K562 (cell line): ENCODE data around the gene GNB5. TPM values are rescaled to one million over a fixed set of nuclear protein-coding genes. Genes with fewer than 3 reads are reported as not detected.

Experiments used
- ATAC-seq: fragments of 200-7000 bp; cut with Tn5 transposase; 3 replicates; pipeline ENCODE4 v1.9.1; 2020; ENCODE audit warnings: moderate library complexity
- BruUV-seq: library from RNA; stranded (reverse); fragments of 400-500 nt; replicated peaks from 2 replicates; lab custom pipeline; 2021; lab: Mats Ljungman, UMichigan
- CTCF ChIA-PET: fragments of 300-600 bp; formaldehyde crosslinking; extraction: SDS; loops from one replicate; lab custom pipeline; 2021; ENCODE audit warnings: low intra/inter-chr PET ratio; lab: Yijun Ruan, JAX
- POLR2A ChIA-PET: fragments of 300-600, 350-650 bp; sonication (Branson Sonifier 250); formaldehyde crosslinking; extraction: SDS; loops from one replicate; lab custom pipeline; 2021; ENCODE audit warnings: antibody characterized with exemption, inconsistent platforms; lab: Yijun Ruan, JAX
- DNase-seq, 4 experiments: peaks; one replicate each; pipeline versions ENCODE4 v3.0.0 to v3.0.0-alpha.2; 2011 to 2018; ENCODE audit warnings: low spot score in 3 of 4, mixed read lengths in 3 of 4; ENCODE audit errors: extremely low read depth in 1 of 4
- FAIRE-seq: peaks from 2 replicates; lab custom pipeline; 2011; peaks lifted over from hg19 to GRCh38; lab: Jason Lieb, UNC
- H2AFZ ChIP-seq: 2 replicates; pipeline ENCODE4 v1.6.0; 2011; ENCODE audit warnings: low read depth, low read length, control low read depth, inconsistent platforms
- H3K27ac ChIP-seq: fragments of 200-600 bp; 3 replicates; pipeline ENCODE4 v1.8.0; 2011; ENCODE audit warnings: low read depth, mild to moderate bottlenecking, control low read depth, inconsistent platforms, low read length, moderate library complexity, mixed read lengths; ENCODE audit errors: extremely low read depth
- H3K27me3 ChIP-seq, 2 experiments: fragments of 300-600 bp in 1 of 2; 2 replicates in 1 of 2; 3 replicates in 1 of 2; pipeline versions ENCODE4 v1.6.0 to v1.8.0; 2011; ENCODE audit warnings: inconsistent platforms in 2 of 2, low read length in 2 of 2, mild to moderate bottlenecking in 1 of 2, mixed read lengths in 1 of 2, moderate library complexity in 1 of 2; ENCODE audit not compliant: control insufficient read depth in 2 of 2, insufficient read depth in 2 of 2
- H3K36me3 ChIP-seq: fragments of 300-600 bp; 3 replicates; pipeline ENCODE4 v1.8.0; 2011; ENCODE audit warnings: mild to moderate bottlenecking, low read length, inconsistent platforms; ENCODE audit not compliant: control insufficient read depth, insufficient read depth
- H3K4me1 ChIP-seq, 2 experiments: fragments of 200-600 bp in 1 of 2; replicated peaks in 1 of 2; 2 replicates in 1 of 2; 3 replicates in 1 of 2; pipeline versions ENCODE4 v1.5.1 to v1.8.0; 2011; ENCODE audit warnings: inconsistent platforms in 2 of 2, low read length in 2 of 2, mild to moderate bottlenecking in 1 of 2, mixed read lengths in 1 of 2, moderate library complexity in 1 of 2; ENCODE audit not compliant: control insufficient read depth in 2 of 2, insufficient read depth in 2 of 2
- H3K4me2 ChIP-seq: 2 replicates; pipeline ENCODE4 v1.6.1; 2011; ENCODE audit warnings: low read length, control low read depth, inconsistent platforms, mixed read lengths; ENCODE audit not compliant: insufficient read depth
- H3K4me3 ChIP-seq: fragments of 200-600 bp; sonication (generic), shearing (Covaris generic); 2 replicates; pipeline ENCODE4 v1.5.1; 2016; ENCODE audit warnings: control low read depth, inconsistent platforms
- H3K79me2 ChIP-seq: fragments of 200-600 bp; 3 replicates; pipeline ENCODE4 v1.8.0; 2011; ENCODE audit warnings: low read length, inconsistent platforms; ENCODE audit not compliant: control insufficient read depth, insufficient read depth
- H3K9ac ChIP-seq, 2 experiments: 2 replicates each; pipeline versions ENCODE4 v1.6.0 to v1.6.1; 2011; ENCODE audit warnings: low read depth in 2 of 2, low read length in 2 of 2, control low read depth in 1 of 2, inconsistent platforms in 1 of 2, mild to moderate bottlenecking in 1 of 2, mixed read lengths in 1 of 2; ENCODE audit not compliant: insufficient read depth in 1 of 2
- H3K9me1 ChIP-seq: one replicate; pipeline ENCODE4 v1.6.0; 2011; ENCODE audit warnings: inconsistent platforms, mild to moderate bottlenecking, low read length, moderate library complexity; ENCODE audit not compliant: control insufficient read depth, insufficient read depth
- H3K9me3 ChIP-seq: replicated peaks from 2 replicates; pipeline ENCODE4 v1.5.1; 2011; ENCODE audit warnings: low read depth, low read length, inconsistent platforms; ENCODE audit not compliant: control insufficient read depth, insufficient read depth
- H4K20me1 ChIP-seq: replicated peaks from 2 replicates; pipeline ENCODE4 v1.6.1; 2011; ENCODE audit warnings: low read length, inconsistent platforms, mixed read lengths; ENCODE audit not compliant: control insufficient read depth, insufficient read depth
- CBX3 ChIP-seq, 2 experiments: IDR thresholded peaks; 1 replicate in 1 of 2; 2 replicates in 1 of 2; pipeline ENCODE4 v1.6.1; 2012; ENCODE audit warnings: inconsistent platforms in 2 of 2, low read length in 2 of 2, borderline replicate concordance in 1 of 2, control low read depth in 1 of 2
- CBX5 ChIP-seq: IDR thresholded peaks from 2 replicates; pipeline ENCODE4 v1.6.1; 2014; ENCODE audit warnings: low read depth, borderline replicate concordance
- CHD4 ChIP-seq: fragments of 200-600 bp; sonication (generic); IDR thresholded peaks from 3 replicates; pipeline ENCODE4 v1.6.1; 2012; ENCODE audit warnings: low read depth, mild to moderate bottlenecking, mixed read lengths, low read length, inconsistent platforms; ENCODE audit not compliant: insufficient read depth, insufficient replicate concordance, poor library complexity, severe bottlenecking
- RBM25 ChIP-seq: fragments of 200-400 bp; formaldehyde crosslinking; IDR thresholded peaks from 2 replicates; pipeline ENCODE4 v1.6.1; 2018; ENCODE audit warnings: low read length, low read depth, moderate library complexity; ENCODE audit not compliant: severe bottlenecking
- TGIF2 ChIP-seq: sonication (generic); formaldehyde crosslinking; IDR thresholded peaks from 2 replicates; pipeline ENCODE4 v1.8.1; 2022; ENCODE audit warnings: mild to moderate bottlenecking, missing genetic modification reagents, moderate library complexity
- ZNF217 ChIP-seq: sonication (generic); formaldehyde crosslinking; IDR thresholded peaks from 2 replicates; pipeline ENCODE4 v1.8.0; 2022; ENCODE audit warnings: mild to moderate bottlenecking, missing genetic modification reagents
- ZNF280A ChIP-seq: fragments of 450-650 bp; IDR thresholded peaks from 2 replicates; pipeline ENCODE4 v1.6.1; 2018; ENCODE audit warnings: mild to moderate bottlenecking, low read depth; ENCODE audit not compliant: partially characterized antibody
- ZNF766 ChIP-seq: fragments of 200-800 bp; sonication (Bioruptor generic); conservative IDR thresholded peaks from 2 replicates; pipeline ENCODE4 v1.6.1; 2016; ENCODE audit warnings: missing genetic modification characterization, missing compliant biosample characterization
- WGBS: fragments of 100-300 bp; shearing (Covaris generic); methylation state at CpG from one replicate; pipeline ENCODE4 v1.1.6; 2016; ENCODE audit warnings: low coverage, mixed read lengths; ENCODE audit not compliant: insufficient coverage; ENCODE audit errors: missing lambda C conversion rate; 5-methylcytosine and 5-hydroxymethylcytosine counted together
- in situ Hi-C: fragments of 300-500 bp; cut with MboI; formaldehyde crosslinking; loops from 4 replicates; pipeline ENCODE4 v1.15.0; 2018; ENCODE audit warnings: inconsistent platforms, mixed read lengths
- intact Hi-C: fragments of 100-400 bp; cut with micrococcal nuclease; formaldehyde crosslinking; loops from 2 replicates; pipeline ENCODE4 v1.14.2; 2022
- polyA plus RNA-seq, 8 experiments: library from polyadenylated mRNA; depleted of rRNA in 4 of 8; stranded (reverse) in 5 of 8; unstranded in 3 of 8; fragments of >200 nt; fragmentation: Nextera tagmentation in 2 of 8; fragmentation: Illumina TruSeq in 1 of 8; extraction: Ambion mirVana in 2 of 8; extraction: Trizol in 1 of 8; gene quantifications; 2 replicates each; pipeline versions ENCODE4 v1.2.1 to v1.2.3, GENCODE V29; 2011 to 2014; ENCODE audit warnings: inconsistent platforms in 1 of 8, missing spikeins in 1 of 8
- total RNA-seq, 7 experiments: library from RNA; depleted of rRNA in 6 of 7; stranded (reverse); fragments of >200 nt in 6 of 7; fragmentation: Illumina TruSeq in 2 of 7; extraction: Trizol in 2 of 7; gene quantifications; 2 replicates each; pipeline versions ENCODE4 v1.2.1 to v1.2.3, GENCODE V29; 2011 to 2021; ENCODE audit warnings: low replicate concordance in 1 of 7
- TF ChIP-seq, protein P1 (sequence below): sonication (generic); formaldehyde crosslinking; IDR thresholded peaks from 2 replicates; pipeline ENCODE4 v1.8.1; 2023; ENCODE audit warnings: mild to moderate bottlenecking, missing genetic modification reagents
- TF ChIP-seq, protein P2 (sequence below): fragments of 250-450 bp; sonication (Bioruptor Pico); IDR thresholded peaks from 2 replicates; pipeline ENCODE4 v1.8.0; 2021; ENCODE audit warnings: mild to moderate bottlenecking, moderate library complexity

GNB5 gene
- total and polyA plus RNA-seq, 9 of the 15 experiments (the other 6 are each of a cell fraction or from before 2014, with no cell fraction given): 0.11 to 2.1 (median 0.77) TPM

DNA sequence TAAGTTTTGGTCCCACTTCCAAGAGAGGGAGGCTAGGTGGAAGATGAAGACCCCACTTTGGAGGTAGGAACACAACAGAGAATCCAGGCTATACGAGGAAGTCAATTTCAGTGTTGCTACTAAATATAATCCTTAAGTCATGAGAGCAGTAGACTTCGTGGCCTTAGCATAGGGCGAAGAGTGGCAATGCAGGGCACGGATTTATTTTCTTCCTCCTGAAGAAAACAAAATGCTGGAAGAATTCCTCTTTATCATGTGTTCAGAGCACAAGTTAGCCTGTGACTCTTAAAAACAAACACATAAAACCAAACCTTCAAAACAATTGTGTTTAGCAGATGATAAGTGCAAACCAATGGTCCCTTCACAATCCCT is 98.0 kb downstream of the GNB5 start:
- in situ Hi-C loops (no loop called here), intact Hi-C loops (no loop called here)
- H3K9me3 ChIP-seq: no peaks in the 10 kb centered on the region
- H3K4me2 ChIP-seq: no peak overlapping the region
- BruUV-seq: no TSS peak
- H3K9me1 ChIP-seq: no peaks in the 10 kb centered on the region
- DNase-seq (no peak), FAIRE-seq (no peak), ATAC-seq (no peak)
- H3K27ac ChIP-seq: no peak overlapping the region
- TF ChIP-seq, protein P1, sequence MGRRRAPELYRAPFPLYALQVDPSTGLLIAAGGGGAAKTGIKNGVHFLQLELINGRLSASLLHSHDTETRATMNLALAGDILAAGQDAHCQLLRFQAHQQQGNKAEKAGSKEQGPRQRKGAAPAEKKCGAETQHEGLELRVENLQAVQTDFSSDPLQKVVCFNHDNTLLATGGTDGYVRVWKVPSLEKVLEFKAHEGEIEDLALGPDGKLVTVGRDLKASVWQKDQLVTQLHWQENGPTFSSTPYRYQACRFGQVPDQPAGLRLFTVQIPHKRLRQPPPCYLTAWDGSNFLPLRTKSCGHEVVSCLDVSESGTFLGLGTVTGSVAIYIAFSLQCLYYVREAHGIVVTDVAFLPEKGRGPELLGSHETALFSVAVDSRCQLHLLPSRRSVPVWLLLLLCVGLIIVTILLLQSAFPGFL (CRISPR knock-in tag): no peak
- no peak for TF ChIP-seq TGIF2 (CRISPR knock-in tag)
- TF ChIP-seq CHD4: no peak
- no peak for TF ChIP-seq ZNF217 (CRISPR knock-in tag)
- ChIA-PET CTCF (no interaction called here), POLR2A (no interaction called here)
- H3K9ac ChIP-seq: no peak overlapping the region
- WGBS: 17% methylated on average over 4 of the region's 4 CpGs
- H3K36me3 ChIP-seq: no peaks in the 10 kb centered on the region
- no peak overlapping the region for H3K4me3 ChIP-seq
- no peaks in the 10 kb centered on the region for H4K20me1 ChIP-seq
- no peaks in the 10 kb centered on the region; a peak in 1 of 5 replicates for H3K4me1 ChIP-seq
- no peak overlapping the region for H2AFZ ChIP-seq
- H3K27me3 ChIP-seq: 0 out of 5 replicates have a peak, but pooled peaks cover 0 to 8% of the 10 kb centered on the region in 2 experiments
- no peaks in the 10 kb centered on the region for H3K79me2 ChIP-seq

- CTCF ChIA-PET: interaction anchor here (0.6 kb wide), 1 partner anchor 60 kb away, joined by 3 read pairs; no protein-coding TSS in a partner anchor
- FAIRE-seq: no peak
- DNase-seq: no peak
Observed at GRCh38 chr15:52090193-52090592, 101.0 kb downstream of the GNB5 start.

More at GRCh38 chr15:52090193-52090592, 101.0 kb downstream of the GNB5 start:
- Histone ChIP-seq H3K9me3 (peaks cover 3% of the 10 kb centered on the region; the same call in 1 of the 2 replicates), H3K27me3 (0 out of 5 replicates have a peak, but pooled peaks cover 0 to 8% of the 10 kb centered on the region in 2 experiments), H3K9ac (no peak overlapping the region), H2AFZ (no peak overlapping the region), H3K4me1 (no peaks in the 10 kb centered on the region; a peak in 1 of 5 replicates), H3K36me3 (no peaks in the 10 kb centered on the region), H3K27ac (no peak overlapping the region), H4K20me1 (no peaks in the 10 kb centered on the region), H3K9me1 (no peaks in the 10 kb centered on the region), H3K79me2 (no peaks in the 10 kb centered on the region), H3K4me2 (no peak overlapping the region), H3K4me3 (no peak overlapping the region)
- intact Hi-C loops (no loop called here), in situ Hi-C loops (no loop called here)
- no TSS peak for BruUV-seq
- ATAC-seq: no peak
- POLR2A ChIA-PET: no interaction called here
- TF ChIP-seq ZNF766 (CRISPR knock-in tag): no peak
- TF ChIP-seq CBX3 (IDR thresholded peaks at IDR 0.05; ENCODE audit: borderline replicate concordance in 1 of 2, low read length in 2 of 2): 0 out of 3 replicates have a peak, but pooled peaks of 1 of the 2 experiments have one; percentile 39
- peak; percentile 44 for TF ChIP-seq RBM25
- TF ChIP-seq CBX5: 0 out of 2 replicates have a peak, but pooled peaks have one; percentile 30
- TF ChIP-seq, protein P2, sequence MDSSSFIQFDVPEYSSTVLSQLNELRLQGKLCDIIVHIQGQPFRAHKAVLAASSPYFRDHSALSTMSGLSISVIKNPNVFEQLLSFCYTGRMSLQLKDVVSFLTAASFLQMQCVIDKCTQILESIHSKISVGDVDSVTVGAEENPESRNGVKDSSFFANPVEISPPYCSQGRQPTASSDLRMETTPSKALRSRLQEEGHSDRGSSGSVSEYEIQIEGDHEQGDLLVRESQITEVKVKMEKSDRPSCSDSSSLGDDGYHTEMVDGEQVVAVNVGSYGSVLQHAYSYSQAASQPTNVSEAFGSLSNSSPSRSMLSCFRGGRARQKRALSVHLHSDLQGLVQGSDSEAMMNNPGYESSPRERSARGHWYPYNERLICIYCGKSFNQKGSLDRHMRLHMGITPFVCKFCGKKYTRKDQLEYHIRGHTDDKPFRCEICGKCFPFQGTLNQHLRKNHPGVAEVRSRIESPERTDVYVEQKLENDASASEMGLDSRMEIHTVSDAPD (CRISPR knock-in tag): no peak
- TF ChIP-seq ZNF280A: peak; percentile 15
